SJCRH30 (cell line): ENCODE results near the gene RIPK3. TPM values are rescaled to one million over a fixed set of nuclear protein-coding genes. Genes with fewer than 3 reads are reported as not detected.
"Not testable (repeated sequence)": the region's sequence is repeated elsewhere in the genome, so short reads cannot be mapped to it uniquely, and the experiment has no call there.

Source experiments
- DNase-seq, 2 experiments: peaks; one replicate each; pipeline ENCODE4 v3.0.0-alpha.2; 2015 to 2020
- H3K27ac ChIP-seq: fragments of 250-450 bp; sonication (Bioruptor Pico); 2 replicates; pipeline ENCODE4 v1.5.1; 2020; ENCODE audit warnings: mild to moderate bottlenecking, moderate library complexity
- H3K27me3 ChIP-seq: fragments of 250-450 bp; sonication (Bioruptor Pico); 2 replicates; pipeline ENCODE4 v1.5.1; 2020; ENCODE audit warnings: mild to moderate bottlenecking, moderate library complexity
- H3K36me3 ChIP-seq: fragments of 250-450 bp; sonication (Bioruptor Pico); 2 replicates; pipeline ENCODE4 v1.5.1; 2020; ENCODE audit warnings: mild to moderate bottlenecking, moderate library complexity
- H3K4me1 ChIP-seq: fragments of 250-450 bp; sonication (Bioruptor Pico); 2 replicates; pipeline ENCODE4 v1.5.1; 2020; ENCODE audit warnings: mild to moderate bottlenecking, moderate library complexity
- H3K4me3 ChIP-seq: fragments of 250-450 bp; sonication (Bioruptor Pico); 2 replicates; pipeline ENCODE4 v1.5.1; 2020; ENCODE audit warnings: mild to moderate bottlenecking, moderate library complexity
- H3K9me3 ChIP-seq: fragments of 250-450 bp; sonication (Bioruptor Pico); replicated peaks from 2 replicates; pipeline ENCODE4 v1.5.1; 2020; ENCODE audit warnings: mild to moderate bottlenecking, moderate library complexity
- total RNA-seq: library from RNA; depleted of rRNA; stranded (reverse); fragments of >200 nt; shearing (Covaris generic); gene quantifications from 2 replicates; pipeline ENCODE4 v1.2.3, GENCODE V29; 2014

Gene RIPK3
- total RNA-seq, 1 experiment from 2014 or later: not detected

GRCh38 chr14:24364841-24365240 is 25.1 kb upstream of the RIPK3 start:
- no peak overlapping the region for H3K4me3 ChIP-seq
- DNase-seq: no peak
- H3K27ac ChIP-seq: no peak overlapping the region

GRCh38 chr14:24363401-24363800 is 23.6 kb upstream of the RIPK3 start:
- Histone ChIP-seq H3K27me3 (0 out of 2 replicates have a peak, but pooled peaks cover 6% of the 10 kb centered on the region), H3K4me1 (no peaks in the 10 kb centered on the region), H3K36me3 (no peaks in the 10 kb centered on the region), H3K9me3 (no peaks in the 10 kb centered on the region), H3K4me3 (no peak overlapping the region), H3K27ac (no peak overlapping the region)
- DNase-seq: no peak

More at GRCh38 chr14:24364841-24365240, 25.1 kb upstream of the RIPK3 start:
- H3K27me3 ChIP-seq: no peaks in the 10 kb centered on the region
- H3K9me3 ChIP-seq: no peaks in the 10 kb centered on the region
- peaks cover 3% of the 10 kb centered on the region for H3K4me1 ChIP-seq
- no peaks in the 10 kb centered on the region for H3K36me3 ChIP-seq

DNA sequence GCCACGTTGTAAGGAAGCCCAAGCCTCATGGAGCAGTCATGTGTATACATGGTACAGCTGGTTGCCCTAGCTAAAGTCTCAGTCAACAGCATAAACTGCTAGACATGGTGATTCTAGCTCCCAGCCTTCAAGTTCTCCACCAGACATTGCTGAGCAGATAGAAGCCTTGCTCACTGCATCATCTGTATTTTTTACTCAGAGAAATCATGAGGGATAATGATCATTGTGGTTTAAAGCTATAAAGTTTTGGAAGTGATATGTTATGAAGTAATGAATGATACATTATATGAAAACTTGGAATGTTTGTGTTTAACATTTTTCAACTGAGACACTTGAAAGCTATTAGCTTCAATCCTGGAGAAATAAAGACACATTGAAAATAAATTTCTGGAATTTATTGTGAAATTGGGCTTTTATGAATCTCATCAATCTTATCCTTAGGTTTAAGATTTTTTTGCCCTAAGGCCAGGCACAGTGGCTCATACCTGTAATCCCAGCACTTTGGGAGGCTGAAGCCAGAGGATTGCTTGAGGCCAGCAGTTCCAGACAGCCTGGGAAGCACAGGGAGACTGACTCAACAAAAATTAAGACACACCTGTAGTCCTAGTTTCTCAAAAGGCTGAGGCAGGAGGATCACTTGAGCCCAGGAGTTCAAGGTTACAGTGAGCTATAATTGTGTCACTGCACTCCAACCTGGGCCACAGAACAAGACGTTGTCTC is 22.6 kb upstream of the RIPK3 start:
- Histone ChIP-seq H3K4me1 (no peaks in the 10 kb centered on the region), H3K27ac (no peak overlapping the region), H3K36me3 (no peaks in the 10 kb centered on the region), H3K9me3 (no peaks in the 10 kb centered on the region), H3K27me3 (0 out of 2 replicates have a peak, but pooled peaks cover 11% of the 10 kb centered on the region), H3K4me3 (no peak overlapping the region)
- DNase-seq: no peak

DNA sequence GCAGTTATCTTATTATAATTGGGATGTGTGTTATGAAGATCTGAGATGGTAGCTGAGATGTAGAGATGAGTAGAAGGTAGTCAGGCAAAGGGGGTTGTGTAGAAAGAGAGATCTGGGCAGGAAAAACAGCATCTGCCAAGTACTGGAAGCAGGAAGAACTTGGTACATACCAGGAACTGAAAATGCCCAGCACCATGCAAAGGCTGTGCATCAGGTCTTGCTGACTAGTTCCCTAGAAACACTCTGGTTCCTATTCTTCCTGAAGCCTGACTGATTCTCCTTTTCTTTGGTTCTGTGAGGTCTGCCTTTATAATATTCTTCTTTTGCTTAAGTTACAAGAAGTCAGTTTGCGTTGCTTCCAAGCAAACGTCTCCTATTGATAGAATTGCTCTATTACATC is 21.5 kb upstream of the RIPK3 start:
- H3K36me3 ChIP-seq: no peaks in the 10 kb centered on the region
- no peaks in the 10 kb centered on the region for H3K4me1 ChIP-seq
- no peak for DNase-seq
- no peak overlapping the region for H3K27ac ChIP-seq
- no peaks in the 10 kb centered on the region for H3K9me3 ChIP-seq
- H3K27me3 ChIP-seq: 0 out of 2 replicates have a peak, but pooled peaks cover 11% of the 10 kb centered on the region
- H3K4me3 ChIP-seq: no peak overlapping the region

GRCh38 chr14:24360281-24360680 is 20.5 kb upstream of the RIPK3 start:
- Histone ChIP-seq H3K27me3 (0 out of 2 replicates have a peak, but pooled peaks cover 11% of the 10 kb centered on the region), H3K36me3 (no peaks in the 10 kb centered on the region), H3K4me3 (no peak overlapping the region), H3K27ac (no peak overlapping the region), H3K4me1 (no peaks in the 10 kb centered on the region), H3K9me3 (no peaks in the 10 kb centered on the region)
- DNase-seq: no peak

- H3K4me3 ChIP-seq: no peak overlapping the region
- H3K27ac ChIP-seq: no peak overlapping the region
- H3K4me1 ChIP-seq: no peaks in the 10 kb centered on the region
- no peaks in the 10 kb centered on the region for H3K9me3 ChIP-seq
- no peak for DNase-seq
- no peaks in the 10 kb centered on the region for H3K36me3 ChIP-seq
- 0 out of 2 replicates have a peak, but pooled peaks cover 17% of the 10 kb centered on the region for H3K27me3 ChIP-seq
These were observed 16.4 kb upstream of the RIPK3 start for GRCh38 chr14:24356208-24356607.

DNA sequence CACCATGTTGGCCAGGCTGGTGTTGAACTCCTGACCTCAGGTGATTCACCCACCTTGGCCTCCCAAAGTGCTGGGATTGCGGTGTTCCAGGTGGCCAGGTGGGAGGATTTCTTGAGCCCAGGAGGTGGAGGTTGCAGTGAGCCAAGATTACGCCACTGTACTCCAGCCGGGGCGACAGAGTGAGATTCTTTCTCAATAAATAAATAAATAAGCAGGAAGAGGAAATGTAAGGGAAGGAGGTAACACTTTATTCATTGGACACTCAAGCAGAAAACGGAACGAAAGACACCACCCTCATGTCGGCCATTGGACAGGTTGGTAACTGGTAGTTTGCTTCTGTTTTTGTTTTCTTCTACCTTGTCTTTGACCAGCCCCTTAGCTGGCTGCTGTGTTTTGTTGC is 15.2 kb upstream of the RIPK3 start:
- no peaks in the 10 kb centered on the region for H3K36me3 ChIP-seq
- H3K4me1 ChIP-seq: no peaks in the 10 kb centered on the region
- H3K4me3 ChIP-seq: no peak overlapping the region
- no peak for DNase-seq
- no peaks in the 10 kb centered on the region for H3K9me3 ChIP-seq
- peaks cover 25% of the 10 kb centered on the region; the same call in 1 of the 2 replicates for H3K27me3 ChIP-seq
- no peak overlapping the region for H3K27ac ChIP-seq

DNA sequence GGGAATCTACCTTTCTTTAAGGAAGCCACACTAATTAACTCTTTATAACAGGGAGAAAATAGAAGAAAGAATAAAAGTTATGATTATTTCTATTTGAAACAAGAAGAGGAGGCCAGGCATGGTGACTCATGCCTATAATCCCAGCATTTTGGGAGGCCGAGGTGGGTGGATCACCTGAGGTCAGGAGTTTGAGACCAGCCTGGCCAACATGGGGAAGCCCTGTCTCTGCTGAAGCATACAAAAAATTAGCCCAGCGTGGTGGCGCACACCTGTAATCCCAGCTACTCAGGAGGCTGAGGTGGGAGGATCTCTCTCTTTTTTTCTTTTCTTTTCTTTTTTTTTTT is 14.7 kb upstream of the RIPK3 start:
- not testable (repeated sequence) for H3K4me3 ChIP-seq, DNase-seq, H3K9me3 ChIP-seq, H3K27ac ChIP-seq, H3K4me1 ChIP-seq, H3K36me3 ChIP-seq
- peaks cover 24% of the 10 kb centered on the region; the same call in 1 of the 2 replicates for H3K27me3 ChIP-seq

GRCh38 chr14:24353559-24354481 is 14.0 kb upstream of the RIPK3 start:
- Histone ChIP-seq H3K36me3 (no peaks in the 10 kb centered on the region), H3K9me3 (no peaks in the 10 kb centered on the region), H3K27me3 (peaks cover 22% of the 10 kb centered on the region; the same call in 1 of the 2 replicates), H3K27ac (no peak overlapping the region), H3K4me1 (no peaks in the 10 kb centered on the region), H3K4me3 (no peak overlapping the region)
- DNase-seq: no peak

DNA sequence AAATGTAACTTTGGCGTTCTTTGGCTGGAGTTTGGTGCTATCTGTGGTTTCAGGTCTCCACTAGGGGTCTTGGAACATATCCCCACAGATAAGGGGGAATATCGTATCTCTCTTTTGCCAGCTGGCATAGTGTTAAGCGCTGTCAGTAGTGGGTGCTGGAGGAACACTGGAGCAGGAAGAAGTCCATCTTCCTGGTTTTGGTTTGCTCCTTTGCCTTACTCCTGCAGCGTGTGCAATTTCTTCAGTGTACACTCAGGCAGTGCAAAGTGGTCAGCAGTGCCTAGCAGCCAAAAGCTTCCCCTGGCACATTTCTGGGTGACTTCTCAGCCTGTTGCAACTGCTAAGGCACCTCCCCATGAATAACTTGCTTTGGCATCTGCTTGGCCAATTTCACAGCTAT is 11.7 kb upstream of the RIPK3 start:
- Histone ChIP-seq H3K4me3 (no peak overlapping the region), H3K27me3 (peaks cover 21% of the 10 kb centered on the region; the same call in 1 of the 2 replicates), H3K27ac (no peak overlapping the region), H3K4me1 (no peaks in the 10 kb centered on the region), H3K9me3 (no peaks in the 10 kb centered on the region), H3K36me3 (no peaks in the 10 kb centered on the region)
- no peak for DNase-seq

- no peaks in the 10 kb centered on the region for H3K36me3 ChIP-seq
- no peaks in the 10 kb centered on the region for H3K9me3 ChIP-seq
- H3K4me3 ChIP-seq: no peak overlapping the region
- no peak for DNase-seq
- H3K27ac ChIP-seq: no peak overlapping the region
- peaks cover 21% of the 10 kb centered on the region; the same call in 1 of the 2 replicates for H3K27me3 ChIP-seq
- no peaks in the 10 kb centered on the region for H3K4me1 ChIP-seq
These were observed 10.0 kb upstream of the RIPK3 start for GRCh38 chr14:24349742-24350141.

GRCh38 chr14:24348186-24348585 is 8.4 kb upstream of the RIPK3 start:
- Histone ChIP-seq H3K27ac (no peak overlapping the region), H3K4me1 (no peaks in the 10 kb centered on the region), H3K27me3 (peaks cover 21% of the 10 kb centered on the region; the same call in 1 of the 2 replicates), H3K4me3 (no peak overlapping the region), H3K36me3 (no peaks in the 10 kb centered on the region), H3K9me3 (no peaks in the 10 kb centered on the region)
- DNase-seq: no peak

DNA sequence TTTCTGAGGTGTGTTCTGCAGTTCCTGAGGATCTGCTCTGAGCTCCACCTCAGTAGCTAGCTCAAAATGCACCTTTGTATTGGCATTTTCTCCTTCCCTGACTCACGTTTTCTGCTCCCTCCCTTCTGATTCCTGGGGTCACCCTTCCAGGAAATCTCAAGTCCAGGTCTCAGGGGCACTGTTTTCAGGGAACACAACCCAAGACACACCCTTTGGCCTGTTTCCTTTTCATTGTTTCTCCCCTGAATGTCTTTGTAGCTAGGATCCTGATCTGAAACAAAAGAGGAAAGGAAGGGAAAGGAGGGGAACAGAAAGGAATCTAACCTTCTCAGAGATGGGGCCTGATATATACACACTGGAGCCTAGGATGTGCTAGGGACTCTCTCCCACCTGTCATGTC is 7.3 kb upstream of the RIPK3 start:
- DNase-seq: no peak
- Histone ChIP-seq H3K36me3 (no peaks in the 10 kb centered on the region), H3K27ac (no peak overlapping the region), H3K4me3 (no peak overlapping the region), H3K4me1 (no peaks in the 10 kb centered on the region), H3K27me3 (peaks cover 21% of the 10 kb centered on the region; the same call in 1 of the 2 replicates), H3K9me3 (no peaks in the 10 kb centered on the region)

- Histone ChIP-seq H3K27me3 (peaks cover 10% of the 10 kb centered on the region; the same call in 1 of the 2 replicates), H3K36me3 (no peaks in the 10 kb centered on the region), H3K9me3 (no peaks in the 10 kb centered on the region), H3K27ac (no peak overlapping the region), H3K4me3 (no peak overlapping the region), H3K4me1 (no peaks in the 10 kb centered on the region)
- no peak for DNase-seq
These were observed 4.2 kb upstream of the RIPK3 start for GRCh38 chr14:24343795-24344660.
